CD4-positive, alpha-beta T cell treated with Interleukin-15 for 1 hour (primary cell): ENCODE results near the gene PPP1R14C.
A peak's percentile ranks its signal among the peaks of the same experiment; 100 is the strongest.

Source experiments
- DNase-seq: peaks from one replicate; pipeline ENCODE4 v3.0.0-alpha.2; 2020

PPP1R14C gene

DNA sequence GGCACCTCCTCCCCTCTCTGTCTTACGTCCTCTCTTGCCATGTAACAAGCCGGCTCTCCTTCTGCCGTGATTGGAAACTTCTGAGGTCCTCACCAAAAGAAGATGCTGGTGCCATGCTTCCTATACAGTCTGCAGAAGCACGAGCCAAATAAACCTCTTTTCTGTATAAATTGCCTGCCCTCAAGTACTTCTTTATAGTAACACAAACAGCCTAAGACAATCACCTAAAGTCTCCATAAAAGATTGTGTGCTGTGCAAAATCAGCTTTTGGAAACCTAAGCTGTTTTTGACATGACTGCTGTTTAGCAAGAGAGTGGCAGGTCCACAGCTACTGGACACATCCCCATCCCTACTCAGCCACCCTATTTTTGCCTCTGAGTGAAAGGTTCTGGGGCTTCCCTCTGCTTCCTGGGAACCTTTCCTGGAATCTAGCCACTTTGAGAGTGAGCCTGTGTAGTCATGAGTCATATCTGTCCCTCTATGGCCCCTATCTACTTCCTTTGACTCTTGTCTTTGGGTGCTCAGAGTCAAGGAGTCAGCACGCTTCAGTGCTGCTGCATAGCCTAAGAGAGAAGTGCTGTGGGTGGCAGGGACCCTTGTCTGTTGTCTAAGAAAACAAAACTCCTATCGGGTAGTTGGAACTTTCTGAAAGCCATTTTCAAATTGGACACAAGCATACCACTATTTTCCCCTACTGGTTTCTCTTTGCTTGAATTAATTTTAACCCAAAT lies 110.0 kb downstream of the PPP1R14C start:
- no peak for DNase-seq

DNA sequence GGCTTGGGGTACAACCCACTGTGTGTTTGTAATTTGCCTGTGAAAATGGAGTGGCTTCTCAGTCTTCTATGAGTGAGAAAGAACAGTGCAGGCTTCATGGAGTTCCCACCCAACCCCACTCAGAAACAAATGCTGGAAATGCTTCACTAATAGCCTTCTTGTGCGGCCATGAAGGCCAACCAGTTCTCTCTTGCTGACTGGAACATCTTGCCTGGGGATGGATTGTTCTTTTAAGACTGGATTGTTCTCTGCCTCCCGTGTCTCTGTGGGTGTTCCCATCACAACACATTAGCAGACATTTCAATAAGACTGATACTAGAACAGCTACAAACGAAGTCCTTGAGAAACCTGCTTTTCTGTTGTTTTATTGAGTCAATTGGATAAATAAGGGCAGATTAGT lies 110.6 kb downstream of the PPP1R14C start:
- no peak for DNase-seq

DNA sequence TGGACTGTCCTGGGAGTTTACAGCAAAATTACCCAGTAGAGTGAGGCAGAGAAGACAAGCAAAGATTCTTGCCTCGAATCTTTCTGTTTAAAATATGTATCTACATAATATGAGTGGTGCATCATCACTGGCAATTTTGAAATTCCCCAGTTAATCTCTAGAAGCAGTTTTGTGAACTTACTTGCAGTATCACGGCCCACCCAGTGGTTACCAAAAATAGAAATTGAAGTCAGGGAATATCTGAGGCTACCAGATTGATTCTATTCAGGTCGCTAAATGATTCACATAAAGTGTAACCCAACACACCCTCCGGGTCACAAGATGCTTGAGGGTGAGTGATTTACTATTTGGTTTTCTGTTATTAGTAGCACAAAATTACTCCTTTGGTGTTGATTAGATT lies 111.9 kb downstream of the PPP1R14C start:
- DNase-seq, result no peak

DNA sequence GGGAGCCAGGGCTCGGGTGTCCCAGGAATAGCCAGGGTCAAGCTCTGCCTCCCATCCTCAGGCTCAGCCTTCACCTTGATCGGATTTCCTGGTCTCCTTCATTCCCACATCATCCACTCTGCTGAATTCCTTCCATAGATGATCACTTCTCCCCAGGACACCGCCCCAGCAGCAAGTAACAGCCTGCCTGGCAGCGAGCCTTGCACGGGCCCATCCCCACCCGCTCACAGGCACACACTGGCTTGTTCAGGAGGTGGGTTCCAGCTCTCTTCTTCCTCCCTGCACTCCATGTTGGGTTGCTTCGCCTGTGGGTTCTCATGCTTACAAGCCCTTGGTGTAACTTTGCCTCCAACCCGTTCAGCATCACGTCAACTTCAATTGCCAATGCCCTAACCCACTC lies 113.0 kb downstream of the PPP1R14C start:
- DNase-seq, result no peak

DNA sequence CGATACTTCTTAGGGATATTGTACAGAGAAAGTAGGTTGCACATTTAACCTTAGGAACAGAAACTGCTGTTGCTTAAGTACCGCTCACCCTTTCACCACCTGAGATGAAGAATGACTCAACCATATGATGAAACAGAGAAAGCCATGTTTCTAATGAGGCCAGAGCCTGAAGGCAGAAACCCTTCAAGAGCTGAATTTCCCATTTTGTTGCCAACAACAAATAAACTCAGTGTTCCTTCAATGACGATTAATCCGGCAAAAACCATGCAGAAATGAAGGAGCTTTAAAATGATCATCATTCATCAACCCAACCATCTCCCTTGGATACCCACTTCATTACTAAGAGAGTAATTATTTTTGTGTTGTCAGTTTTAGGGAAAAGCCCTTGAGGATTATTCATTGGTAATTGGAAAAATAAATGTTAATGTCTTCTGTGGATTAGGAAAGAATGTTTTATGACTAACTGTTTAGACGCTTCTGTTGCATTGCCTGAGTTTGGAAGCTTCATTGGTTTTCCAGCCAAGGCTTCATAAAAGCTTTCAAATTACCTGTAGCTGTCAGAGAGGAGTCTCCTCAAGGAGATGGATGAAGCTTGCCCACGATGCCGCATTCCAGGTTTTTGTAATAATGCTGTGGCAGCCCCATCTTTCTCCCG lies 113.9 kb downstream of the PPP1R14C start:
- DNase-seq, result no peak

DNA sequence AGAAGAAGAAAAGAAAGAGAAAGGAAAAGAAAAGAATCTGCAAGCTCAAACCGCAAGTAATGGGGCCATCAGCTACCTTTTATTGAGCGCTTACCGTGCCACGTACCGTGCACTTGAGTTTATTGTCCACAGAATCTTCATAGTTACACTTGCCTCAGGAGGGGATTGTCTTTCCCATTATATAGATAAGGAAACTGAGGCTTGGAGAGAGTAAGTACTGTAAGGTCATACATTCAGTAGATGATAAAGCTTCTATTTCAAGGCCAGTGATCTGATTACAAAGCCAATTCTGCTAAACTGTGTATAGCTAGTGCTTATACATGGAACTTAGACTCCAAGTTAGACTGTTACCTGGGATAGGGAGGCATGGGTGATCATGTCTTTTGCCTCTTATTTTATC lies 115.5 kb downstream of the PPP1R14C start:
- no peak for DNase-seq

DNA sequence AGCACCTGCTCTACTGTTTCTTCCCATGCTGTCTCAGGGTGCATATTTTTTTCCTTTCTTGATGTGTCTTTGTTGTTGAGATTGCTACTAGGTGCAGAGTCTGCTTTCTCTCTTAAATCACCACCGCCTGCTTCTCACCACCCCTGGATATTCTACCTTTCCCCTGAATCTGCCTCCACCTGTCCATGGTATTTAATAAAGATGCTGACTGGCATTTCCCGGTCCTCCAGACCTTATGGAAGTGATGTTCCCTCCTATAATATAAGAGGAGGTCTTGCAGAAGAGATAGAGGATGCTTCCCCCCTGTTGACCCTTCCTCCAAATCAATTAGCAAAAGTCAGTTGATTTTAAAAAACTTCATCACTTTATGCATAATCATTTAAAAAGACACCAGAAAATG lies 118.1 kb downstream of the PPP1R14C start:
- DNase-seq, result no peak

DNA sequence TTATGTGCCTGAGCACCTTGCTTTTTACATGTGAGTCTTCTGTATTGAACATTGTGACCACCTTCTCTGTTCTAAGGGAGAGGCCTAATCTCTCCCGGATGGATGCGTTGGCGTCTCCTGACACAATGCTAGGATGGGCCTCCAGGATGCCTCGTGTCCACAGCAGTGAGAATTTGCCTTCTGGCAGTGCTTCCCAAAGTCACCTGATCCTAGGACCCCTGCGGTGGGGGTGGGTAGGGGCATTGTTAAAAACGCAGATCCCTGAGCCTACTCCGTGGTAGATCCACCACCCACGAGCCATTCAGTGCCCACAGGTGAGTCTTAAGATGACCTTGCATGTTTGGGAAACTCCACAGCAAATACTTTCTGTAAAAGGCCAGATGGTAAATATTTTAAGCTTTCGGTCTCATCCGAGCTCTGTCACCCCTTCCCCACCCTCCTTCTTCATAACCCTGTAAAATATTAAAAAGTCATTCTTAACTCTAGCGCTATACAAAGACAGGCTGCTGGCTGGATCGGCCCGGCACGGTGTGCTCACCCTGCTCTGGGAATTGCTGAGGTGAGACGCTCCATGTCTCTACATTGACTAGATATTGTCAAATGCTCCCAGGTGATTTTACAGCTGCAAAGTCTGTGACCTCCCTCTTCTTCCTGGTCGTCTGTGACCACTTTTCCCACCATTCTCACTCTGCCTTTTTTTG lies 119.3 kb downstream of the PPP1R14C start:
- no peak for DNase-seq

DNA sequence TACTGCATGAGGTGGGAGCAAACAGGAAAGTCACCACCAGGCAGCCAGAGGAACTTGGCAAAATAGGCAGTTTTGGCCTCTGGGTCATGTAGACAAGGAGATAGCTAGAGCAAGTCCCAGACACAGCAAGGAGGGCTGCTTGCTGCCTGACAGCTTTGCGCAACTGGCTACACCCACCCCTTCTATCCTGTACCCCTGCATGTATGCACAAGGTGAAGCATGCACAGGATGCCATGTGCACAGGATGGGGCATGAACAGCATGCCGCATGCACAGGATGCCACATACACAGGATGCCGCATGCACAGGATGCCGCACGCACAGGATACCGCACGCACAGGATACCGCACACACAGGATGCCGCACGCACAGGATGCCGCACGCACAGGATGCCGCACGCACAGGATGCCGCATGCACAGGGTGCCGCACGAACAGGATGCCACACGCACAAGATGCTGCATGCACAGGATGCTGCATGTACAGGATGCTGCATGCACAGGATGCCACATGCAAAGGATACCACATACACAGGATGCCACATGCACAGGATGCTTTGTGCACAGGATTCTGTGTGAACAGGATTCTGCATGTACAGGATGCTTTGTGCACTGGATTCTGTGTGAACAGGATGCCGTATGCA lies 121.0 kb downstream of the PPP1R14C start:
- DNase-seq, result peak; percentile 25

DNA sequence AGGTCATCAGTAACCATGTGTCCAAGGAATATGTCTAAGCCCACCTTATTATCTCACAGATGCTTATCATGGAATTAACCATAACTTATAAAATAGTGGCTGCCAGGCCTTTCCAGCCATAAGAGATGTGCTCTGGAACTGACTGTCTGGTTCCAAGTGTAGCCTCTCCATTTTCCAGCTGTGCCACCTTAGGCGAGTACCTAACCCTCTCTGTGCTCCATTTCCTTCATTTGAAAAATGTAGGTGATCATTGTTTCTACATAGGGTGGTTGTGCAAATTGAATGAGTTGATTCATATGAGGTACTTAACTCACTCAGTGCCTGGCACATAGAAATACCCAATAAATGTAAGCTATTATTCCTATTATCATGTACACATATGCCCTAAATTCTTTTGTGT lies 123.5 kb downstream of the PPP1R14C start:
- DNase-seq, result no peak

DNA sequence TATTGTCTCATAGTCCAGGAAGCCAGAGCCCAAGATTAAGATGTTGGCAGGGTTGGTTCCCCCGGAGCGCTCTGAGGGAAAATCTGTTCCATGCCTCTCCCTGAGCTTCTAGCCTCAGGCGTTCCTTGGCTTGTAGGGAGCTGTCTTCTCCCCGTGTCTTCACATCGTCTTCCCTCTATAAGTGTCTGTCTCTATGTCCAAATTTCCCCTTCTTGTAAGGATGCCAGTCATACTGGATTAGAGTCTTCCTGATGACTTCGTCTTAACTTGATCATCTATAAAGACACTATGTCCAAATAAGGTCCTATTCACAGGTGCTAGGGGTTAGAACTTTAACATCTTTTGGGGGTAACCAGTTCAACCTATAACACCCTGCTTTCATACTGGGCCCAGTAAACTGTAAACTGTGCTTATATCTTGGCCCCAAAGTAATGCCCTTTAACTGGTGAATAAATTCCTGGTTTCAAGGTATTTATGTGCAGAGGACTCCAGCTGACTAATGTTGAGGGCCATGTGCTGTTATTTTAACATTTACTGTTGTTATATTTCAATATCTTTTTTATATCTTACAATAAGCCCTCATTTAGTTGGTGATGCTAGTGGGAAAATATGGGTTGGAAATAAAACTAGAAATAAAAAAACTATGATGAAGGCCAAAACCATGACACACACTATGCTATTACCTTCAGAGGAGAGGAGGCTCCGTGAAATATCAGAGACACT lies 124.3 kb downstream of the PPP1R14C start:
- no peak for DNase-seq

DNA sequence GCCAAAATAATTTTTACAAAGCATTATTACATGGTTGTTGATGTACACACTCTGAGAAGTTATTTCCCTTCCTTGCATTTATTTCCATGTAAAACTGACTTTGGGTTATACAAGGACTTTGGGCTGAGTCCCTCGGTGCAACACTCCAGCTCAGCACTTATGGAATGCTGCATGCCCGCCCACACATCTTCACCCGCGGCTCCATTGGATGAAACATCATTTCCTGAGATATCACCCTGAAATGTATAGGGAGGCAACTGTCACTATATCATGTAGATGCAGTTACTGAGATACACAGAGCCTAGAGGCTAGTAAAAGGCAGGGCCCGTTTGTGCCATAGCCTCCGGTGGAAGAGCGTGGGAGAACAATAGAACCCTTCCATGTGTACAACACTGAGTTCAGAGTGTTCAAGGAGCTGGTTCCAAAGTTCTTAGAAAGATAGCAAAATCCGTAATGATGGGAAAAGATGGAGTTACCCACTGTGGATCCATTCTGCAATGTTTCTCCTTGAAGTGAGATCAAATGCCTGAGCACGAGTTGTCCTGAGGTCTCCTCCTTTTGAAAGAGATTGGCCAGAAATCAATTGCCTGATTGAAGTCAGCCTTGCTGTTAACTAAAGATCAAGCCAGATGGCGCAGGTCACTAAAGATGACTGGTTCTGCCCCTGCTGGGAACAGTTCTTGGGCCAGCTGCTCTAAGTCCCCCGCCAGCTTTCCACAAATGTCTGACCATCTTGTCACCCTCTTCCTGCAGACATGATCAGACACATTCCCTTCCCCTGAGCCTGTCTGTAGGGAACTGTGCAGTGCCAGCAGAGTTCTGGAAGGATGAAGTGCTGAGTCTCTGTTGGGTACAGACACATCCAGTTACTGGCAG lies 125.1 kb downstream of the PPP1R14C start:
- no peak for DNase-seq

DNA sequence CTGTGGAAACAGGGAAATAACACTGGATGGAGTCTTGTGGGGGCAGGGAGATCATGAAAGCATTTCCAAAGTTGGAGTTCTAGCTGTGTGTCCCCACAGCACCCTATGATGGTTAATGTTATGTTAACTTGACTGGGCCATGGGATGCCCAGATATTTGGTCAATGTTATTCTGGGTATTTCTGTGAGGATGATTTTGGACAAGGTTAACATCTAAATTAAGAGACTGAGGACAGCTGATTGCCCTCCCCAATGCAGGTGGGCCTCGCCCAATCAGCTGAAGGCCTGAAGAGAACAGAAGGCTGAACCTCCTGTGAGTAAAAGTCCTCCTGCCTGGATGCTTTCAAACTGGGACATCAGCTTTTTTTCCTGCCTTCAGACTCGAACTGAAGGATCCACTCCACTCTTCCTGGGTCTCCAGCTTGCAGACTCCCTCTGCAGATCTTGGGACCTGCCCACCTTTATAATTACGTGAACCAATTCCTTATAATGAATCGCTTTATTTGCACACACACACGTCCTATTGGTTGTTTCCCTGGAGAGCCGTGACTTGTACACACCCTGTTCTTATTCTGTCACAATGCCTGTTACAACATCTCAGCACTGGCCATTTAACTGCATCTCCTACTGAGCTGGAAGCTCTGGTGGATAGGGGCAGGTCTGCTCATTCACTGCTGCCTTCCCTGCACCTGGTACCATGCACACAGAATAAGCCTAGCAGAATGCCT lies 126.4 kb downstream of the PPP1R14C start:
- no peak for DNase-seq

DNA sequence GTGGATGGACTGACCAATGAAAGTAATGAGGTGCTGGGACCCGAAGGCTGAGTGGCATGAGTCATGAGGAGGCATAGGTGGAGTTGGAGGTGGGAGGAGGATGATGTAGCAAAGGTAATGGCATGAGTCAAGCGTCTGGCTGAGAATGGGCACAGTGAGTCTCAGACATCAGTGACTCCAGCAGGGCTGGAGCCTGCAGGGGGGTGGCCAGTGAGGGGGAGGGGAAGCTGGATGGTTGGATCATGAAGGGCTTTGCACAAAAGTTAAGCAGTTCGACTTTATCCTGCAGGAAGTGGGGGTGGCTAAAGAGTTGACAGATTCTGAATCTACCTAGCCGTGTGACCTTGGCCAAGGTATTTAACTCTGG lies 127.0 kb downstream of the PPP1R14C start:
- no peak for DNase-seq

DNA sequence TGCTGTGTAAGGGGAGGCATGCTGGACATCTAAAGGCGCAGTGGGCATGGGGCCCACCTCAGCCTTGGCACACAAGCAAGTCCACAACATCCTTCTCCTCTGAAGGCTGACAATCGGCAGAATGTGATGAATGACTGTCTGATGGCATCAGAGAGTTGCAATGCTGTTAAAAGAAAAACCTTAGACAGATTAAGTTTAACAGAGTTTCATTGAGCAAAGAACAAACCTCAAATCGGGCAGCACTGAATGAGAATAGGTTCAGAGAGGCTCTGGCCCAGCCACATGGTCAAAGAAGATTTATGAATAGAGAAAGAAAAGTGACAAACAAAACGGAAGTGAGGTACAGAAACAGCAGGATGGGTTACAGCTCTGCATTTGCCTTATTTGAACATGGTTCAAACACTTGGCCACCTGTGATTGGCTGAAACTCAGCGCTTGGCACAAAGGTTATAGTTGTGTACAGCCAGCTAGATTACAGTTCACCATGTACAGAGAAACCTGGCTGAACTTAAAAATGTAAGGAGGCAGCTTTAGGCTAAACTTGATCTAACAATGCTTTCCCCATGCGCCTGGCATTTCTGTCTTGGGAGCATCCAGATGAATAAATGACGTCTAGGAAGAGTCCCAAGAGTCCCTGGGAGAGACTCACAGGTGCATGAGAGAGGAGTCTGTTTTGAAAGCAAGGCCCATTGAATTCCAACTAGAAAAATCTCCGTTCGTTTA lies 127.6 kb downstream of the PPP1R14C start:
- DNase-seq, result no peak

DNA sequence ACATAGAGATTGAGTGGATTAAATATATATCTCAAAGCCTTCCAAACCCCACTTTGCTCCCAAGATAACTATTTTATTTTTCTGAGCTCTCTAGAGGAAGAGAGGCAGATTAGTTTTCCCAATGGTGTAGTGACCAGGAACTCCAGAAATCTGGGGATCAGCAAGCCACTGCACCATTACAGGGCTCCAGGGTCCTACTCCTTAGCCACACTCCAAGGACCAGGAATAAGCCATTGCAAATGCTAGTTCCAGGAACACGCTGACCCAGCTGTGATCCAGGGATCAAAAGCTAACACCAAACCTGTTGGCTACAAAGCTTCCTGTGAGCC lies 128.3 kb downstream of the PPP1R14C start:
- no peak for DNase-seq

DNA sequence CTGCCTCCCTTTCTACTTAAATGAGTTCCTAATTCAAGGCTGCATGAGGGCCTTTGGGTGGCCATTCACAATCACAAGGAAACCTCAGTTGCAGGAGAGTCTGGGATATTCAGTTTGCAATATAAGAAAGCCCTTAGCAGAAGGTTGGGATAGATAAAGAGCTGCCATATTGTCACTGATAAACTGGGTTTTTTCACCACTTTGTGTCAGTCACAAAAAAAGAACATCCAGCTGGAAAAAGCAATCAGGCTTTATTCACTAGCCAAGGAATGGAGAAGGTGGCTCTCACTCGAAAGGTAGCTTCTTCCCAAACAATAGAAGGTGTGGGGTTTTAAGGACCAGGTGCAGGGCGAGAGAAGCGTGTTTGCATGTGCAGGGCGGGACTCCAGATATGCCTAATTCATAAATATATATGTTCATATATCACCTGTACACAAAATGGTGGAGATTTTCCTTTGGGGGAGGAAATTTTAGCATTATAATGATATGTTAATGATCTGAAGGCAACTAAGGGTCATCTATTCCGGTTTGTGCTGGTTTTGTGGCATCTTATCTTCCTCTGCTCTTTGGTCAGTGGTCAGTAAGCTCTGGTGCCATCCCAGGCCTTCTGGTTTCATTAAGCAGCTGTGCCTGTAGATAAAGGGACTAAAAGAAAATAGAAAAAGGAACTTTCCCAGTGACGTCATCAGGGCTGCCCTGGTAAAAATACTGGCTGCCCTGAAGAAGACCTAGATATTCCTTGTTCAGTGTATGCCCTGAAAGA lies 128.8 kb downstream of the PPP1R14C start:
- no peak for DNase-seq

DNA sequence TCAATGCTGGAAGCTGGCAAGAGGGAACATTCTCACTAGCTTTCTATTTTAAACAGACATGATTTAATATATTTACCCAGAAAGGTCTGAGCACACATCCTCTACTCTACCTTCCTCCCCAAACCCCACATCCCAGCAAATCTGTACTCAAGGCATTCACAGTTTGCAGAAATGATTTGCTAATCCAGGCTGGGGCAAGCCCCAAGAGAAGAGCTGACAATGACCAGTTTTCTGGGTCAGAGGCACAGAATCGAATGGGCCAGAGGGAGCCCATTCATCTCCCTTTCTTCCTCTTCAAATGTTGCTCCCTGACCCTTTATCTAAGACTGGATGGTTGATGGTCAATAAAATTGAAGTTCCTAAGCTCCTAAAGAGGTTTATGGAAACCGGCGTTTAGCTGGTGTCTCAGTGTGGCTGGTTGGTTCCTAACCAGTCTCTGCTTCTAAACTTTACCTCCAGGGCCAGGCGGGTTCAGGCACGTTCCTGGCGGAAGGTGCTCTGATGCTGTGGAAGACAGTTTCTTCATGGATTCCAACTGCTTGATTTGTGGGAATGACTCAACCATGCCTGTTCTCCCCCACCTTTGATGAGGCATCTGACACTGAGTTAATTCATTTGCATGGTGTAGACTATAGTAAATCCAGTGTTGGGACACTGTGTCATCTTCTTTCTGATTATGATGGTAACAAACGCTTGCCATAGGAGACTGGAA lies 129.6 kb downstream of the PPP1R14C start:
- no peak for DNase-seq

DNA sequence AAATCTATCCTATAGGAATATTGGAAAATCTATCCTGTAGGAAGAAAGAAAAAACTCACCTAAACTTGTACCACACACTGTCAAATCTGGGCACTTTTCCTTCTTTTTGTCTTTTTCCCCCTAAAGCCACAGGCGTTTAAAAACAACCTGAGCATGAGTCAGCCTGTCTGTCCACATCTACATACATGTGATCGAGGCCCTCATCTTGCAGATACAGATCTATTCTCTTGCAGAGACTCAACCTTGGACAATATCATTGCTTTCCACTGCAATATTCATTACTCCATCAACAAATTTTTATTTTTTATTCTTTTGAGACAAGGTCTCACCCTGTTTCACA lies 130.1 kb downstream of the PPP1R14C start:
- no peak for DNase-seq
